ENCODE measurements around the gene CGB1. TPM values are rescaled to one million over a fixed set of nuclear protein-coding genes. Genes with fewer than 3 reads are reported as not detected.
"Not testable (repeated sequence)": the region's sequence is repeated elsewhere in the genome, so short reads cannot be mapped to it uniquely, and the experiment has no call there.

Gene CGB1
- total RNA-seq, 1 experiment from 2014 or later: not detected

- Mint-ChIP-seq H3K36me3 (no peaks in the 10 kb centered on the region), H3K27me3 (ENCODE audit: low read depth) (peaks cover 76% of the 10 kb centered on the region), H3K4me1 (peaks cover 14% of the 10 kb centered on the region), H3K27ac (no peak overlapping the region), H3K4me3 (peak overlapping the region; percentile 71), H3K9me3 (no peaks in the 10 kb centered on the region)
- POLR2A ChIA-PET: interaction anchor here (0.6 to 0.7 kb wide), 3 partner anchors 74 to 209 kb away, joined by 4 to 5 read pairs (median 4); no protein-coding TSS in a partner anchor
- TF ChIP-seq CTCF (IDR thresholded peaks at IDR 0.05) (peak; percentile 19; the same call in 1 of the 2 replicates), SP1 (CRISPR knock-in tag; conservative IDR thresholded peaks at IDR 0.05) (peak; percentile 81), ESRRA (CRISPR knock-in tag; IDR thresholded peaks at IDR 0.05; ENCODE audit: borderline replicate concordance) (no peak), IRF1 (CRISPR knock-in tag; IDR thresholded peaks at IDR 0.05) (no peak), CBFB (CRISPR knock-in tag; IDR thresholded peaks at IDR 0.05; ENCODE audit: low read depth) (no peak), PREB (CRISPR knock-in tag; IDR thresholded peaks at IDR 0.05; ENCODE audit: borderline replicate concordance) (no peak), SMAD4 (CRISPR knock-in tag; IDR thresholded peaks at IDR 0.05) (no peak), MYBL2 (CRISPR knock-in tag; IDR thresholded peaks at IDR 0.05) (peak; percentile 16; the same call in 1 of the 2 replicates), FOXP4 (CRISPR knock-in tag; IDR thresholded peaks at IDR 0.05) (0 out of 2 replicates have a peak, but pooled peaks have one; percentile 47), ETV6 (CRISPR knock-in tag; IDR thresholded peaks at IDR 0.05) (peak; percentile 54; the same call in 1 of the 2 replicates)
- peak; percentile 82 for ATAC-seq
- CTCF ChIA-PET: interaction anchor here (0.5 to 3.5 kb wide), 27 partner anchors 9 to 278 kb away, joined by 3 to 33 read pairs (median 4); partner anchors contain the start of genes CGB2, GYS1, HSD17B14 and KCNA7
- peak; percentile 76 for DNase-seq (ENCODE audit: low spot score)
Observed at GRCh38 chr19:49056101-49056901, 19.6 kb upstream of the CGB1 start.

GRCh38 chr19:49050376-49051033, 13.8 kb upstream of the CGB1 start:
- POLR2A ChIA-PET, H3K27ac Mint-ChIP-seq: not testable (repeated sequence)

GRCh38 chr19:49049834-49050233, 13.1 kb upstream of the CGB1 start:
- DNase-seq (ENCODE audit: low spot score); H3K4me1 Mint-ChIP-seq; CTCF ChIA-PET; H3K9me3 Mint-ChIP-seq; H3K4me3 Mint-ChIP-seq; H3K27ac Mint-ChIP-seq; POLR2A ChIA-PET; ATAC-seq; H3K36me3 Mint-ChIP-seq: not testable (repeated sequence)
- peaks cover 27% of the 10 kb centered on the region for H3K27me3 Mint-ChIP-seq (ENCODE audit: low read depth)

More at GRCh38 chr19:49050376-49051033, 13.8 kb upstream of the CGB1 start:
- H3K9me3 Mint-ChIP-seq; H3K4me1 Mint-ChIP-seq; H3K4me3 Mint-ChIP-seq; H3K36me3 Mint-ChIP-seq; ATAC-seq; CTCF ChIA-PET; DNase-seq (ENCODE audit: low spot score): not testable (repeated sequence)
- peaks cover 30% of the 10 kb centered on the region for H3K27me3 Mint-ChIP-seq (ENCODE audit: low read depth)

GRCh38 chr19:49049011-49049410, 12.3 kb upstream of the CGB1 start, which contains the start of gene CGB8:
Gene CGB8 (minus strand): TSS chr19:49049111. CDS start chr19:49048739, 372 bp downstream.
- H3K4me1 Mint-ChIP-seq, H3K9me3 Mint-ChIP-seq: not testable (repeated sequence)

GRCh38 chr19:49043548-49043947, 6.9 kb upstream of the CGB1 start, which contains the start of gene CGB5:
Gene CGB5 (plus strand): TSS chr19:49043848. CDS start chr19:49044210, 362 bp downstream.
- DNase-seq (ENCODE audit: low spot score); H3K27me3 Mint-ChIP-seq (ENCODE audit: low read depth); H3K36me3 Mint-ChIP-seq; CTCF ChIA-PET; H3K4me1 Mint-ChIP-seq; ATAC-seq; POLR2A ChIA-PET; H3K9me3 Mint-ChIP-seq; H3K4me3 Mint-ChIP-seq; H3K27ac Mint-ChIP-seq: not testable (repeated sequence)

More at GRCh38 chr19:49049011-49049410, 12.3 kb upstream of the CGB1 start, which contains the start of gene CGB8:
- H3K36me3 Mint-ChIP-seq; H3K4me3 Mint-ChIP-seq; H3K27ac Mint-ChIP-seq; CTCF ChIA-PET; ATAC-seq; POLR2A ChIA-PET; DNase-seq (ENCODE audit: low spot score): not testable (repeated sequence)
- peaks cover 23% of the 10 kb centered on the region for H3K27me3 Mint-ChIP-seq (ENCODE audit: low read depth)

GRCh38 chr19:49042666-49043065, 6.0 kb upstream of the CGB1 start:
- H3K27me3 Mint-ChIP-seq (ENCODE audit: low read depth); H3K36me3 Mint-ChIP-seq; H3K9me3 Mint-ChIP-seq; DNase-seq (ENCODE audit: low spot score); ATAC-seq; CTCF ChIA-PET; H3K4me3 Mint-ChIP-seq; POLR2A ChIA-PET; H3K27ac Mint-ChIP-seq; H3K4me1 Mint-ChIP-seq: not testable (repeated sequence)

Data from WTC11 (cell line).